HS-27A (cell line): ENCODE results near the gene PITPNB.

ENCODE experiments used
- DNase-seq: peaks from one replicate; pipeline ENCODE4 v3.0.0-alpha.2; 2012; ENCODE audit warnings: low read depth, missing footprints

Gene PITPNB

DNA sequence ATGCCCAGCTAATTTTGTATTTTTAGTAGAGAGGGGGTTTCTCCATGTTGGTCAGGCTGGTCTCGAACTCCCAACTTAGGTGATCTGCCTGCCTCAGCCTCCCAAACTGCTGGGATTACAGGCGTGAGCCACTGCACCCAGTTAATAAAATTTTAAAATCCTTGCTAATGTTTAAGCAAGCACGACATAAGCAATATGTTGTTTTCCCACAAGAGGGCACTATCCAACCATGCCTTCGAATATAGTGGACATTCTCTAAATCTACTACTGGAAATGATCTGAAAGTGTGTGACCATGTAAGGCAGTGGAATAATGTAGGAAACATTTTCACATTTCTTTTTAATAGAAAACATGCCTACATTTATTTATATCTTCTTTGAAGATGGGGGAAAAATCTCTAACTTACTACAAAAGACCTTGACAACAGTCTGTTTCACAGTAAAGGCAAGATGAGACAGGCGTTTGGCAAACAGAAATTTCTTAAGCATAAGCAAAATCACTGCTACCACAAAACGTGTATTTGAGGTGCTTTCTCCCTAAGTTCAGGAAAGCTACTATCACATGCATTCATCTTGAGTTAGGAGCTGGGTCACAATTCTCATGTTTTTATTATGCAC lies 38.2 kb downstream of the PITPNB start:
- DNase-seq, result peak; percentile 39

- no peak for DNase-seq
Measured at GRCh38 chr22:27879923-27880322, 39.1 kb downstream of the PITPNB start.

GRCh38 chr22:27878541-27878940 lies 40.5 kb downstream of the PITPNB start:
- no peak for DNase-seq

- no peak for DNase-seq
Measured at GRCh38 chr22:27877501-27877900, 41.6 kb downstream of the PITPNB start.

DNA sequence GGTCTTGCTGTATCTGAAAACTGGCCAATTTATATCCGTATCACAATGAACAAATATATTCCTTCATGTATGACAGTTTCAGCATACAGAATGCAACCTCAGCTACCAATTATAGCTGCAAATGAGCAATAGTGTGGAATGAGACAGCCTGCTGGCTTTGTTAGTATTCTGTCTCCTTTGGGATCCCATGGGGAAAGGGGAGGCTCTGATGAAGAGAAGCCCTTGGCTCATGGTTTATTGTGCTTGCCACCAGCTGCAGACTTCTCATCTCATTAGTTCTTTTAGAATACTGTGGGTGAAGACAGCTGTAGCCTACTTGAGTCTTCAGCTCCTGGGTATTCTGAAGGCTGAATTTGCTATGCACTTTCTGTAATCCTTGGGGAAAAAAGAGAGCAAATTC lies 42.4 kb downstream of the PITPNB start:
- no peak for DNase-seq

- DNase-seq, result no peak
Measured at GRCh38 chr22:27875951-27876350, 43.1 kb downstream of the PITPNB start.

- DNase-seq, result no peak
Measured at GRCh38 chr22:27874764-27875163, 44.3 kb downstream of the PITPNB start.

DNA sequence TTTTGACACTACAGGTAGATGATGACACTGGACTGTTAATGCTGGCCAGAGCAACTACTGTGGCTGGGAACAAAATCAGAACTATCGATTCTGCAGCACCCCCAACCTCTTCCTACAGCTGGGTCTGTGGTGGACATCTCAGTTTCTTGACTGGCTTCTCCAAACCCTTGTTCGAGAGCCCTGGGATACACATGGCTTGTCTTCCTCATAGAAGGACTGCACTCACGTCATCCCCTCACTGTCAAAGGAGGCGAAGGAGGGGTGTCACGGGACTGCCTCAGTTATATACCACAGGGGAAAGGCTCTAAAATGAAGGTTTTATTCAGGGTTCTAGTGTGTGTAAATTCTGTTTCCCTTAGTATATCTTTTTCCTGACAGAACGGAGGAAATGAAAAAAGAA lies 44.9 kb downstream of the PITPNB start:
- DNase-seq, result no peak

DNA sequence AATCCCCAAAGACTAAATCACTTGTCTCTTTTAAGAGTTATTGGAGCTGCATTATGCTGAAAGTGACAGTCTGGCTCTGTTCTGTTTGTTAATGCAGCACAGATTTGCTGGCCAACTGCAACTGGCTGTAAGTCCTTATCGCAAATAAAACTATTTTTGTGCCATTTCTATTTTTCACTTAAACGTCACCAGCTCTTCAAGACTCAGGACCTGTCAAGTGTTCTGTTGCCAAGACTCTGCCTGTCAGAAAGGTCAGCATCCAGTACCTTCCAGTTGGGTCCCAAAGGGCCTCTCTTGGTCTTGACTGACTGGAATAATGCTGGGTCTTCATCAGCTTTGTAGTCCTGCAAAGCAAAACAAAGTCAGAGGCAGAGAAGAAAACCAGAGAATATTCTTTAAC lies 45.6 kb downstream of the PITPNB start:
- no peak for DNase-seq

- DNase-seq, result no peak
Measured at GRCh38 chr22:27872488-27872887, 46.6 kb downstream of the PITPNB start.

- DNase-seq, result no peak
Measured at GRCh38 chr22:27871306-27872014, 47.6 kb downstream of the PITPNB start.

GRCh38 chr22:27870234-27871191 lies 48.5 kb downstream of the PITPNB start:
- DNase-seq, result no peak

GRCh38 chr22:27868732-27869282 lies 50.2 kb downstream of the PITPNB start:
- no peak for DNase-seq

GRCh38 chr22:27867953-27868731 lies 50.9 kb downstream of the PITPNB start:
- DNase-seq, result no peak

DNA sequence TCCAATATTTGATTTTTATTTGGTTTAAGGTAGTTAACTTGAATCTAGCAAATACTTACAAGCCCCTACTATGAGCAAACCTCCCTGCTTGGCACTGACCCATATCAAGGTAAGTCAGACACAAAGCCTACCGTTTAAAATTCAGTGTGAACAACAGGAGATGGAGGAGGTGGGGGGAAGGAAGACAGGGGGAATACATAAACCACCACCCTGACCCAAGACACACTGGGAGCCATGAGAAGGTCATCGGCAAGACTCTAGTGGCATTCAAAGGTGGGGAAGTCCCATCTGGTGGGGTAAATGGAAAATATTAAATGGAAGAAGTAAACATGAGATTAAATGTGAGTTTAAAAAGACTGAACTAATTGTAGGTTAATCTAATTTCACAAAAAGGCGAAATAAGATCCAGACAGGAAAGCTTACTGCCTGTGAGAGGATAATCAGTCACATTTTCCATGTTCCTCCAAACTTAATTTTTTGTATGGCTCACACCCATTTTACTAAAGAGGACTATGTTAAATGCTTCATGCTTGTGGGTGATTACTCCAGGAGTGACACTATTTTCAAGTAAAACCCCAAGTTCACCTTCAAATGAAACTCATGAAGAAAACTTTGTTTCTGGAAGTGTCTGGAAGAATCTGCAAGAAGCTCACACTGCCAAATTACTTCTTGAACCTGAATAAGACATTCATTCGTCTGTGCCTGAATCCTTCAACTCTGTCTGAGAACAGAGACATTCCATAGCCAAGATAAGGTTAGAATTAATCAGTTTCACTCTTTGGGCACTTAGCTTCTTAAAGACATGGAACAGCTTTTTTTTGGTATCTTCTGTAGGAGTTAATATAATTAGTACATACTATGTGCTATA lies 51.7 kb downstream of the PITPNB start:
- DNase-seq, result no peak

DNA sequence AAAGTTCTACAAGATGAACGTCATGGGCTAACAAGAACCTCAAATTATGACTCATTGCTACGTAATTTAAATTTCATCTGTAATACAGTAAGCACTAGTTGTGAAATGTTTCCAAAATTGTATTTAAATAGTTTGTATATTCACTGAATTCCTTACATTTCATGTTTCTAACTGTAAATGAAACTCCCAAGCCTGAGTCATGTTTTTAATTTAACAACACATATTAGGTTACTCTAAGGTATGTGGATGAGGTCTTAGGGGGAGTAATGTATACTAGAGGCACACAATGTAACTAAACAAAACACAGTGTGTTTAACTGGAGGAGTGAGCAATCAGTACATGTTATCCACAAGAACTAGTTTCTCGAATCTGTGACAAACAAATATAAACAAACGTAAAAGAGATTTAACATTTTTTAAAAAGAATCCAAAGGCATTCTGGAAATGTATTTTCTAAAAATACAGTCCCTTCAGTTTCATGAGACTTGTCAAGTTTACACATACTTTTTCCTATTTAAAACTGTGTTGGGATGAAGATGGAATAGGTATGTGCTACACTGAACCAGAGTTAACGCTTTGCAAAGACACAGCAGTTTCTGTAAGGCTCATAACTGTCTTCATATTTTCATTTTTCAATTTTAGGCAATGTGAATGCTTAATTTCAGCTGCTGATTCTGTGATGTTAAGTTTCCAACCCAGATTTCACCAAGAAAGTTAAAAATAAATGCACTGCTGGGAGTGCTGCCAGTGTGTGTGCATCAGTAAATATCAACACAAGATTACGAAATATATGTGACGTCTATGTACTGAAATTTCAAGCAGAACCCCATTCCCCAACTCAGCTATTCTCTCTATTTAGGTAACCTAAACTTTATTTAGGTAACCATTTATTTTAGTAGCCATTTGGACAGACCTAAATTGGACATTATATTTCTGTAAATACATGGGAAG lies 52.6 kb downstream of the PITPNB start:
- DNase-seq, result peak; percentile 76

DNA sequence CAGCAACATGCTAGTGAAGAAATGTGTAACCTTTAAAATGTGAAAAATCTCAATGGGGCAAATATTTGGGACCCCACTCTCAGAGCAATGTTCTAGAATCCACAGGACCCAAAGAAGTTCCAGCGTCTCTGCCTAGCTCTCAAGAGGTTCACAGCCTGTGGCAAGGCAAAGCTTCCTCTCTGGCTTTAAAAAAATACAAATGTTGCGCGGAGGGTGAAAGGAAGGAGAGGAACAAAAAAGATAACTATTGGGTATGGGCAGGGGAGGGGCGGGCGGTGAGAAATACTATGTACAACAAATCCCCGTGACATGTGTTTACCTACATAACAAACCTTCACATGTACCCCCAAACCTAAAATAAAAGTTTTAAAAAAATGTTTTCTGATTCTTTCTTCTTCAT lies 53.6 kb downstream of the PITPNB start:
- no peak for DNase-seq

DNA sequence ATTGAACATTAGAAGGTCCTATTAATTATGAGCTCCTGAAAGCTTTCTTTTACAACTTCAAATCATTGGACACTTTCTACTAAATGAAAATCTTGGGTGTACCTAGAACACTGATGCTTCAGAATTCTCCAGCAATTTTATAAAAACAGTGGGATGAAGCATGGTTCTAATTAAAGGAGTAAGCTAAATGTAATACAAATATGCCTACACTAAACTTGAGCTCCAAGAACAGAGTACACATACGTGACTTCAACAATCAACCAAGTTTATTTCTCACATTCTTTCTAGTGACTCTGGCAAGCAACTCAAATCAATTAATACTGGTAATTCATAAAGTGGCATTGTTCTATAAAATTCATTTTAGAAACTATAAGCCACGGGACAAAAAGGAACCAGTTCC lies 55.5 kb downstream of the PITPNB start:
- DNase-seq, result no peak

DNA sequence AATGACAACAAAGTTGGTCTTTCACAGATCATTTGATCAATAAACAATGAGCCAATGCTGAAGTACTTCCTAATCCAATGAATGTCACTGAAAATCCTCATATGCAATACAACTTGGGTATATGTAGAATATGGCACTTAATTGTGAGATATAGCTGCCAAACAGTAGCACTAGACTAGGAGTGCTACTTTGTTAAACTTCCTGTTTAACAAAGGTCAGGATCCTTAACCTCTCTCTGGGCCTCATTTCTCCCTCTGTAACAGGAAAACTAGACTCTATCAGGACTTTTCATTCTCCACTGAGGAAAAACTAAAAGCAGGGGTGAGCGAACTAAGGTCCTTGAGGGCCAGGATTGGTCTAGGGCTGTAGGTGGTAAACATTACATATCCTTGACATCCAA lies 56.1 kb downstream of the PITPNB start:
- DNase-seq, result no peak

DNA sequence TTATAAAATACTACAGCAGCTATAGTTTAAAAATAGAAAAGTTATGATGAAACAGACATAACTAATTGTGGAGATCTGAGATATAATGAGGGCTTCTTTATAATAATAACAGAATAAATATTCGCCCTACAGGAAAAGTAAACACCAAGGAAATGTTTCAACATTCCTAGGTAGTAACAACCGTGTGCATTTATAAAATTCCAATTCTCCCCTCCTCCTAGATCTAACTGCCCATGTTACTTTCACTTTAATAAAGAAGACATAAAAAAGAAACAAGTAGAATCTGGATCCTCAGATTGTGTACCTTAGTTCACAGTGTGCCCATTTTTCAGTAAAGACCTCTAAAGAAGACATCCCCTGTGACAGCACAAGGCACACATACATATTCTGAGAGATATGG lies 59.7 kb downstream of the PITPNB start:
- DNase-seq, result no peak
